Measurements from ENCODE around the gene PCBP4.
A peak's percentile ranks its signal among the peaks of the same experiment; 100 is the strongest.

PCBP4 gene

GRCh38 chr3:51954713-51955112 lies 12.5 kb downstream of the PCBP4 start:
- DNase-seq = no peak

GRCh38 chr3:51954105-51954504 lies 13.1 kb downstream of the PCBP4 start:
- DNase-seq = no peak

GRCh38 chr3:51953445-51953844 lies 13.8 kb downstream of the PCBP4 start:
- peak; percentile 65 for DNase-seq

GRCh38 chr3:51950899-51951298 lies 16.4 kb downstream of the PCBP4 start:
- no peak for DNase-seq

GRCh38 chr3:51949121-51949520 lies 18.1 kb downstream of the PCBP4 start:
- DNase-seq = no peak

- no peak for DNase-seq
These were observed 19.2 kb downstream of the PCBP4 start for GRCh38 chr3:51948016-51948580.

GRCh38 chr3:51947215-51947900 lies 19.9 kb downstream of the PCBP4 start:
- no peak for DNase-seq

GRCh38 chr3:51946796-51947195 lies 20.5 kb downstream of the PCBP4 start:
- DNase-seq = no peak

GRCh38 chr3:51945926-51946705 lies 21.1 kb downstream of the PCBP4 start:
- no peak for DNase-seq

GRCh38 chr3:51945031-51945840 lies 22.0 kb downstream of the PCBP4 start:
- DNase-seq = no peak

GRCh38 chr3:51944451-51945021 lies 22.7 kb downstream of the PCBP4 start:
- DNase-seq = no peak

- DNase-seq = no peak
These were observed 23.5 kb downstream of the PCBP4 start for GRCh38 chr3:51943451-51944391.

- DNase-seq = peak; percentile 56
These were observed 24.4 kb downstream of the PCBP4 start for GRCh38 chr3:51942603-51943450.

- peak; percentile 100 for DNase-seq
These were observed 25.3 kb downstream of the PCBP4 start, which contains the start of the genes PARP3 and RRP9 for GRCh38 chr3:51941798-51942602. TSS of gene PARP3 (plus strand) at chr3:51942363. CDS start at chr3:51943356, 993 bp downstream. TSS of gene RRP9 (minus strand) at chr3:51941904. CDS start at chr3:51941867, 37 bp downstream.

- DNase-seq = no peak
These were observed 25.8 kb downstream of the PCBP4 start for GRCh38 chr3:51941463-51941797.

GRCh38 chr3:51940648-51941462 lies 26.4 kb downstream of the PCBP4 start:
- DNase-seq = no peak

GRCh38 chr3:51938780-51939425 lies 28.4 kb downstream of the PCBP4 start:
- no peak for DNase-seq
